SKM-1 (cell line): ENCODE results near the gene VCAN.
"Not testable (repeated sequence)": the region's sequence is repeated elsewhere in the genome, so short reads cannot be mapped to it uniquely, and the experiment has no call there.

Experiments
- DNase-seq: peaks from one replicate; lab custom pipeline; 2025; ENCODE audit not compliant: unreplicated experiment; lab: John Stamatoyannopoulos, UW

The VCAN gene

GRCh38 chr5:83471405-83472212 lies at the start of gene VCAN:
TSS of gene VCAN (plus strand) at chr5:83471744. CDS start at chr5:83483519, 11,775 bp downstream.
- DNase-seq, result no peak

GRCh38 chr5:83422284-83422683 lies 49.3 kb upstream of the VCAN start:
- DNase-seq, result no peak

GRCh38 chr5:83426855-83427254 lies 44.7 kb upstream of the VCAN start:
- no peak for DNase-seq

- no peak for DNase-seq
Measured at GRCh38 chr5:83428126-83428525, 43.4 kb upstream of the VCAN start.

- DNase-seq, result no peak
Measured at GRCh38 chr5:83428890-83429289, 42.7 kb upstream of the VCAN start.

- DNase-seq, result peak; percentile 4
Measured at GRCh38 chr5:83430130-83431010, 41.2 kb upstream of the VCAN start.

GRCh38 chr5:83433891-83434290 lies 37.7 kb upstream of the VCAN start:
- DNase-seq, result no peak

- no peak for DNase-seq
Measured at GRCh38 chr5:83434946-83435345, 36.6 kb upstream of the VCAN start.

- no peak for DNase-seq
Measured at GRCh38 chr5:83436276-83436675, 35.3 kb upstream of the VCAN start.

- not testable (repeated sequence) for DNase-seq
Measured at GRCh38 chr5:83437697-83438096, 33.8 kb upstream of the VCAN start.

- DNase-seq, result no peak
Measured at GRCh38 chr5:83440826-83441225, 30.7 kb upstream of the VCAN start.

- DNase-seq, result no peak
Measured at GRCh38 chr5:83441747-83442146, 29.8 kb upstream of the VCAN start.

GRCh38 chr5:83443534-83443933 lies 28.0 kb upstream of the VCAN start:
- no peak for DNase-seq

GRCh38 chr5:83444445-83444844 lies 27.1 kb upstream of the VCAN start:
- no peak for DNase-seq

- no peak for DNase-seq
Measured at GRCh38 chr5:83446253-83446947, 25.1 kb upstream of the VCAN start.

GRCh38 chr5:83447533-83447932 lies 24.0 kb upstream of the VCAN start:
- no peak for DNase-seq

GRCh38 chr5:83450183-83450966 lies 21.2 kb upstream of the VCAN start:
- DNase-seq, result no peak

GRCh38 chr5:83450967-83451248 lies 20.6 kb upstream of the VCAN start:
- DNase-seq, result no peak

- no peak for DNase-seq
Measured at GRCh38 chr5:83451955-83452354, 19.6 kb upstream of the VCAN start.

- no peak for DNase-seq
Measured at GRCh38 chr5:83453937-83454336, 17.6 kb upstream of the VCAN start.

- DNase-seq, result no peak
Measured at GRCh38 chr5:83464261-83464660, 7.3 kb upstream of the VCAN start.
